AG09309 (cell line): Measurements from ENCODE around the gene PLAC1.
A peak's percentile ranks its signal among the peaks of the same experiment; 100 is the strongest.

Source experiments
- DNase-seq: peaks from one replicate; pipeline ENCODE4 v3.0.0-alpha.2; 2010; ENCODE audit warnings: low read depth
- H3K4me3 ChIP-seq: 2 replicates; pipeline ENCODE4 v1.5.1; 2011; ENCODE audit warnings: mild to moderate bottlenecking, low read depth, low read length, moderate library complexity; ENCODE audit not compliant: control insufficient read depth
- CTCF ChIP-seq: IDR thresholded peaks from 2 replicates; pipeline ENCODE4 v1.5.1; 2011; ENCODE audit warnings: mild to moderate bottlenecking, low read depth, low read length, inconsistent platforms; ENCODE audit not compliant: insufficient read depth, control insufficient read depth; ENCODE audit errors: missing control alignments

PLAC1 gene

GRCh38 chrX:134634691-134635090 is 23.6 kb downstream of the PLAC1 start:
- DNase-seq, result peak; percentile 45
- no peak overlapping the region for H3K4me3 ChIP-seq
- TF ChIP-seq CTCF, result no peak

DNA sequence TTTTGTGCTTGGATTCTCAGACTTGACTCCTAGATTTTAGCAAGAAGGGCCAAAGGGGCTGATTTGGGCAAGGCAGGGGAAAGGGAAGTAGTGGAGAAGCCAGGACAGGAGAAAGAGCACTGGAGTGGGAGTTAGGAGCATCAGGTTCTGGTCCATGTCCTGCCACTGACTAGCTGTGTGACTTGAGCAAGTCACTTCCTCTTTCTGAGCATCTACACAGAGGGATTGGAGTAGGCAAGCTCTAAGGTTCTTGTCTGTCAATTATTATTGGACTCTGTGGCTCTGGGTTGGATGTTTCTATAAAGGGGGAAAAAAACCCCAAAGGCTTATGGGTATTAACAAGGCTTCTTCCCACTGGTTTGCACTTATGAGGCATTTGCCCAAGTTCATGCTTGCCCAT is 24.4 kb downstream of the PLAC1 start:
- TF ChIP-seq CTCF, result no peak
- DNase-seq, result no peak
- no peak overlapping the region for H3K4me3 ChIP-seq

GRCh38 chrX:134633394-134633793 is 24.9 kb downstream of the PLAC1 start:
- no peak overlapping the region for H3K4me3 ChIP-seq
- DNase-seq, result no peak
- no peak for TF ChIP-seq CTCF

DNA sequence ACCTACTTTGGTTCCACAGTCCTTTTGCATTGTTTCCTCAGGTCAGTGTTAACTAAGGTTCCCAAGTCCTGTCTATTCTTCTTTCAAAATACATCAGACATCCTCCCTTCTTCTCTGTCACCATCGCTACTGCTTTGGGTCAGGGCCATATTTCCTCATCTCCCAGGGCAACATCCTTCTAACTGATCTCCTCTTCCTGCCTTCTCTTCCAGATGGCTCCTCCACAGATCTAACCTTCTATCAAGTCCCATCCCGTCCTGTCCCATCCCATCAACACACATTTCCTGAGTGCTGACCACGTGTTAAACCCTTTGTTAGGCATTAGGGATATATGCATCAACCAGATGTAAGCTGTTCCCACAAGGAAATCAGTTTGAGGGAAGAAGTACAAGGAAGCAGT is 25.9 kb downstream of the PLAC1 start:
- no peak for TF ChIP-seq CTCF
- DNase-seq, result no peak
- no peak overlapping the region for H3K4me3 ChIP-seq

- no peak overlapping the region for H3K4me3 ChIP-seq
- DNase-seq, result peak; percentile 67
- TF ChIP-seq CTCF, result no peak
These were observed 26.6 kb downstream of the PLAC1 start for GRCh38 chrX:134631426-134632346.

GRCh38 chrX:134628663-134629062 is 29.6 kb downstream of the PLAC1 start:
- no peak overlapping the region for H3K4me3 ChIP-seq
- TF ChIP-seq CTCF, result no peak
- no peak for DNase-seq

DNA sequence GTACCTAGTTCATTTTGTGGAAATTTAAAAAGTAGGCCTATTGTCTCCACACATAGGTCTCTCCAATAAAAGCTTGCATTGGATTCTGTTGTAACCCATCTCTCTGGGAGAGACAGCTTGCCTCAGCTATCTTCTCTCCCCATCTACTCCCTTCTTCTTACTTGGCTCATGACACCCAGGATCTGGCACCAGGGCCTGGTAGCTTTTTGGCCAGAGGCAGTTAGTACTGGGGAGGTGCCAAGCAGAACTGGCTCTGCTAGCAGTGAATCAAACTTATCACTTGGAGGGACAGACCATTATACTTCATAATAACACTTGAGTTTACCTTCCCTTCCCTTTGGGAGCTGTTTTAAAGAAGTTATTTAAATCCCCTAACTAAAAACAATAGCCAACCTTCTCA is 31.8 kb downstream of the PLAC1 start:
- no peak for TF ChIP-seq CTCF
- DNase-seq, result no peak
- no peak overlapping the region for H3K4me3 ChIP-seq
